Measurements from ENCODE around the gene VARS2. TPM values are rescaled to one million over a fixed set of nuclear protein-coding genes. Genes with fewer than 3 reads are reported as not detected.

The VARS2 gene
- total RNA-seq, 2 donors from 2014 or later, result 12.1 to 13.6 TPM

DNA sequence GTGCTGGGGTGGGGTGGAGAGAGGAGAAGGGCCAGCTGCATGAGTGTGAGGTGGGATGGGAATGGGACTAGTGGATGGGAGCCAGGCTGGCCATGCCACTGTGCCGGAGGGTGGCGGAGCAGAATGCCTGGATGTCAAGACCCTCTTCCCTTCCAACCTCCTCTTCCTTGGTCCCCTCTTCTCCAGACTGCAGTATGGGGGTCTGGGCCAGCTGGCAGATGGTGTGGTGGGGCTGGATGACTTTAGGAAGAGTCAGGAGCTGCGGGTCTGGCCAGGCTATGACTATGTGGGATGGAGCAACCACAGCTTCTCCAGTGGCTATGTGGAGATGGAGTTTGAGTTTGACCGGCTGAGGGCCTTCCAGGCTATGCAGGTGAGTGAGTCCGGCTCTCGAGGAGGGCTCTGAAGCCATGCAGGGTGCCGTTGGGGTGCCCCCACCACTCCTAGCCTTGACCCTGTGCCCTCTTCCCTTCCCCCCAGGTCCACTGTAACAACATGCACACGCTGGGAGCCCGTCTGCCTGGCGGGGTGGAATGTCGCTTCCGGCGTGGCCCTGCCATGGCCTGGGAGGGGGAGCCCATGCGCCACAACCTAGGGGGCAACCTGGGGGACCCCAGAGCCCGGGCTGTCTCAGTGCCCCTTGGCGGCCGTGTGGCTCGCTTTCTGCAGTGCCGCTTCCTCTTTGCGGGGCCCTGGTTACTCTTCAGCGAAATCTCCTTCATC is 22.1 kb upstream of the VARS2 start:
- peaks cover 0 to 13% of the 10 kb centered on the region in 2 donors for H3K4me1 ChIP-seq
- no peak overlapping the region for H3K27ac ChIP-seq
- no peaks in the 10 kb centered on the region for H3K27me3 ChIP-seq
- no peaks in the 10 kb centered on the region for H3K9me3 ChIP-seq
- TF ChIP-seq, protein P1, sequence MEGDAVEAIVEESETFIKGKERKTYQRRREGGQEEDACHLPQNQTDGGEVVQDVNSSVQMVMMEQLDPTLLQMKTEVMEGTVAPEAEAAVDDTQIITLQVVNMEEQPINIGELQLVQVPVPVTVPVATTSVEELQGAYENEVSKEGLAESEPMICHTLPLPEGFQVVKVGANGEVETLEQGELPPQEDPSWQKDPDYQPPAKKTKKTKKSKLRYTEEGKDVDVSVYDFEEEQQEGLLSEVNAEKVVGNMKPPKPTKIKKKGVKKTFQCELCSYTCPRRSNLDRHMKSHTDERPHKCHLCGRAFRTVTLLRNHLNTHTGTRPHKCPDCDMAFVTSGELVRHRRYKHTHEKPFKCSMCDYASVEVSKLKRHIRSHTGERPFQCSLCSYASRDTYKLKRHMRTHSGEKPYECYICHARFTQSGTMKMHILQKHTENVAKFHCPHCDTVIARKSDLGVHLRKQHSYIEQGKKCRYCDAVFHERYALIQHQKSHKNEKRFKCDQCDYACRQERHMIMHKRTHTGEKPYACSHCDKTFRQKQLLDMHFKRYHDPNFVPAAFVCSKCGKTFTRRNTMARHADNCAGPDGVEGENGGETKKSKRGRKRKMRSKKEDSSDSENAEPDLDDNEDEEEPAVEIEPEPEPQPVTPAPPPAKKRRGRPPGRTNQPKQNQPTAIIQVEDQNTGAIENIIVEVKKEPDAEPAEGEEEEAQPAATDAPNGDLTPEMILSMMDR (IDR thresholded peaks at IDR 0.05), result no peak
- DNase-seq (ENCODE audit: low spot score), result no peak
- H3K36me3 ChIP-seq, result peaks cover 63% of the 10 kb centered on the region
- H3K4me3 ChIP-seq, result no peak overlapping the region

DNA sequence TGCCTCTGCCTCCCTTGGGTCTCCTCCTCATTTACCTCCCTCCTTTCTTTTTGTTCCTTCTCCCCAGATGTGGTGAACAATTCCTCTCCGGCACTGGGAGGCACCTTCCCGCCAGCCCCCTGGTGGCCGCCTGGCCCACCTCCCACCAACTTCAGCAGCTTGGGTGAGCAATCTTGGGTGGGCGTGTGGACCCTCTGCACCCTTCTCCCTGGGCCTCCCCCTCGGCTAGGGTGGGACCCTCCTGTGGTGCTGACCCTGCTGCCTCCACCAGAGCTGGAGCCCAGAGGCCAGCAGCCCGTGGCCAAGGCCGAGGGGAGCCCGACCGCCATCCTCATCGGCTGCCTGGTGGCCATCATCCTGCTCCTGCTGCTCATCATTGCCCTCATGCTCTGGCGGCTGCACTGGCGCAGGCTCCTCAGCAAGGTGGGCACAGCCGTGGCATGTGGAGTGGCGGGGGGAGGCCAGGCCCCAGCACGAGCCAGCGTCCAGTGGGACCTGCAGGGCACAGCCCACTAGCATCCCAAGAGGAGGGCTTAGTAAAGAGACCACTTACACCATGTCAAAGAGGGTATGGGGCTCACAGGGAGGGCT is 20.9 kb upstream of the VARS2 start:
- H3K4me3 ChIP-seq, result no peak overlapping the region
- peaks cover 0 to 9% of the 10 kb centered on the region in 2 donors for H3K4me1 ChIP-seq
- H3K27ac ChIP-seq, result no peak overlapping the region
- peaks cover 74% of the 10 kb centered on the region for H3K36me3 ChIP-seq
- DNase-seq (ENCODE audit: low spot score), result no peak
- H3K9me3 ChIP-seq, result no peaks in the 10 kb centered on the region
- H3K27me3 ChIP-seq, result no peaks in the 10 kb centered on the region
- TF ChIP-seq, protein P1 (IDR thresholded peaks at IDR 0.05), result no peak

DNA sequence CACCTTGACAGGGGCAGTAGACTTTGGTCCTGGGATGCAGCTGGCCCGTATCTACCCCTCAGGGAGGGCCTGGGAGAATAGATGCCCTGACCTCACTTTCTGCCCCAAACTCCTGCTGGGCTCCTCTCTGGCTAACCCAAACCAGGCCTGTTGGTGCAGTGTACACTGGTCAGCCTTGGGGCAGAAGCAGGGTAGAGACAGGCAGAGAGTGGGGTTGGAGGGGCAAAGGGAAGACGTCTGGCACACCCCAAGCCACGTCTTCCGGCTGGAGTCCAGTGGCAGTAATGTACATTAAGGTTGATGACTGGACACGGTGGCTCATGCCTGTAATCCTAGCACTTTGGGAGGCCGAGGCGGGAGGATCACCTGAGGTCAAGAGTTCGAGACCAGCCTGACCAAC is 20.4 kb upstream of the VARS2 start:
- DNase-seq (ENCODE audit: low spot score), result no peak
- peaks cover 80% of the 10 kb centered on the region for H3K36me3 ChIP-seq
- H3K27ac ChIP-seq, result no peak overlapping the region
- H3K9me3 ChIP-seq, result no peaks in the 10 kb centered on the region
- peaks cover 0 to 3% of the 10 kb centered on the region in 2 donors for H3K4me1 ChIP-seq
- TF ChIP-seq, protein P1 (IDR thresholded peaks at IDR 0.05), result no peak
- H3K4me3 ChIP-seq, result no peak overlapping the region
- H3K27me3 ChIP-seq, result no peaks in the 10 kb centered on the region

DNA sequence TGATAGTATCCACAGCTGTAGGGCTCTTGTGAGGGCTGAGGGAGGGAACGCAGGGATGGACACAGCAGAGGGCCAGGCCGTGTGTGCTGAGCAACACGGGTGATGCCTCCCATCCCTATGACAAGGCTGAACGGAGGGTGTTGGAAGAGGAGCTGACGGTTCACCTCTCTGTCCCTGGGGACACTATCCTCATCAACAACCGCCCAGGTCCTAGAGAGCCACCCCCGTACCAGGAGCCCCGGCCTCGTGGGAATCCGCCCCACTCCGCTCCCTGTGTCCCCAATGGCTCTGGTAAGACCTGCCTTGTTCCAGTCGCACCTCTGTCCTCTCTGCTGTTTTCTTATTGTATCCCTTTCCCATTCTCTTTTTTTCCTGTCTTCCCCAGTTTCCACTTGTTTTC is 19.7 kb upstream of the VARS2 start:
- H3K27ac ChIP-seq, result no peak overlapping the region
- H3K4me1 ChIP-seq, result no peaks in the 10 kb centered on the region
- H3K9me3 ChIP-seq, result no peaks in the 10 kb centered on the region
- no peaks in the 10 kb centered on the region for H3K27me3 ChIP-seq
- H3K36me3 ChIP-seq, result peaks cover 87% of the 10 kb centered on the region
- TF ChIP-seq, protein P1 (IDR thresholded peaks at IDR 0.05), result no peak
- no peak overlapping the region for H3K4me3 ChIP-seq
- DNase-seq (ENCODE audit: low spot score), result no peak

DNA sequence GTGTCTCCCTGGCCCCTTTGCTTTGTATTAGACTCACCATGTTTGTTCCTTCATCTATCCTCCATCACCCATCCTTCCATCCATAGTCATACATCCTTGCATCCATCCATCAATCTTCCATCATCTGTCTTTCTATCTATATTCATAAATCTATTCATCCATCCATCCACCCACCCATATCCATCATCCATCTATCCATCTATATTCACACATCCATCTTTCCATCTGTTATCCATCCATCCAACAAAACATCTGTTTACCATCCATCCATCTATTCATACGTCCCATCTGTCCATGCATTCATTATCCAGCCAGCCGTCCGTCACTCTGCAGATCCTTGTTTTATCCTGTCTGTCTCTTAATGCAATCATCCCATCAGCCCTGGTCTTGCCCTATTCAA is 19.1 kb upstream of the VARS2 start:
- Histone ChIP-seq H3K9me3 (no peaks in the 10 kb centered on the region), H3K36me3 (peaks cover 87% of the 10 kb centered on the region), H3K4me3 (no peak overlapping the region), H3K27me3 (no peaks in the 10 kb centered on the region), H3K4me1 (no peaks in the 10 kb centered on the region), H3K27ac (no peak overlapping the region)
- DNase-seq (ENCODE audit: low spot score), result no peak
- TF ChIP-seq, protein P1 (IDR thresholded peaks at IDR 0.05), result no peak
